ENCODE measurements around the gene TOR3A.

Gene TOR3A

GRCh38 chr1:179077396-179077795 lies 4.5 kb upstream of the TOR3A start:
- H3K4me1 ChIP-seq (ENCODE audit: control insufficient read depth, insufficient read depth, low read depth, low read length), result peaks cover 4% of the 10 kb centered on the region
- no peak overlapping the region for H3K4me3 ChIP-seq (ENCODE audit: insufficient read depth in 1 of 2, low read depth in 1 of 2, low read length in 2 of 2)

GRCh38 chr1:179079113-179079761 lies 2.6 kb upstream of the TOR3A start:
- 30% methylated on average over 8 of the region's 18 CpGs for WGBS

More at GRCh38 chr1:179077396-179077795, 4.5 kb upstream of the TOR3A start:
- H4K91ac ChIP-seq (ENCODE audit: low read length), result no peak overlapping the region
- DNase-seq, result no peak
- no peak overlapping the region for H3K4ac ChIP-seq (ENCODE audit: low read depth in 1 of 2, low read length in 2 of 2)
- no peak overlapping the region for H3K27ac ChIP-seq (ENCODE audit: low read length, poor library complexity, severe bottlenecking)
- H3K9ac ChIP-seq (ENCODE audit: low read length), result peak overlapping the region; percentile 1
- 87% methylated on average over 7 of the region's 7 CpGs for WGBS
- H2BK12ac ChIP-seq (ENCODE audit: low read length in 2 of 2), result no peak overlapping the region
- H3K18ac ChIP-seq (ENCODE audit: low read depth in 1 of 2, low read length in 2 of 2), result no peak overlapping the region
- H2AK5ac ChIP-seq (ENCODE audit: low read length, severe bottlenecking), result no peak overlapping the region
- H3K23ac ChIP-seq (ENCODE audit: low read length in 2 of 2), result no peak overlapping the region
- no peaks in the 10 kb centered on the region for H3K9me3 ChIP-seq (ENCODE audit: control insufficient read depth, low read length)
- H2BK120ac ChIP-seq (ENCODE audit: low read depth, low read length), result no peak overlapping the region
- no peak overlapping the region for H2BK5ac ChIP-seq (ENCODE audit: low read depth, low read length, poor library complexity, severe bottlenecking)
- no peaks in the 10 kb centered on the region for H3K27me3 ChIP-seq (ENCODE audit: control insufficient read depth in 1 of 2, insufficient read depth in 1 of 2, low read length in 2 of 2)
- peaks cover 4% of the 10 kb centered on the region for H3K79me1 ChIP-seq (replicated peaks; ENCODE audit: low read length, poor library complexity, severe bottlenecking)
- H3K36me3 ChIP-seq (ENCODE audit: control insufficient read depth in 1 of 2, insufficient read depth in 2 of 2, low read depth in 1 of 2, low read length in 2 of 2), result peaks cover 3 to 14% of the 10 kb centered on the region in 2 experiments
- no peak overlapping the region for H3K4me2 ChIP-seq (ENCODE audit: low read length, poor library complexity, severe bottlenecking)
- no peak overlapping the region for H2AFZ ChIP-seq (ENCODE audit: low read depth, low read length)
- H3K14ac ChIP-seq (ENCODE audit: low read length in 2 of 2), result no peak overlapping the region
- H2BK15ac ChIP-seq (ENCODE audit: low read depth, poor library complexity, severe bottlenecking), result no peak overlapping the region
- no peak overlapping the region for H4K8ac ChIP-seq (ENCODE audit: low read length)

GRCh38 chr1:179080866-179081686 lies 794 bp upstream of the TOR3A start:
- H2BK5ac ChIP-seq (ENCODE audit: low read depth, low read length, poor library complexity, severe bottlenecking), result no peak overlapping the region
- H3K4ac ChIP-seq (ENCODE audit: low read depth in 1 of 2, low read length in 2 of 2), result peak overlapping the region in 1 of 2 experiments; percentile 71
- DNase-seq, result no peak
- no peak overlapping the region for H3K14ac ChIP-seq (ENCODE audit: low read length in 2 of 2)
- H4K91ac ChIP-seq (ENCODE audit: low read length), result peak overlapping the region; percentile 1
- no peaks in the 10 kb centered on the region for H3K27me3 ChIP-seq (ENCODE audit: control insufficient read depth in 1 of 2, insufficient read depth in 1 of 2, low read length in 2 of 2)
- H3K36me3 ChIP-seq (ENCODE audit: control insufficient read depth in 1 of 2, insufficient read depth in 2 of 2, low read depth in 1 of 2, low read length in 2 of 2), result peaks cover 7 to 8% of the 10 kb centered on the region in 2 experiments
- peaks cover 10% of the 10 kb centered on the region for H3K4me1 ChIP-seq (ENCODE audit: control insufficient read depth, insufficient read depth, low read depth, low read length)
- peak overlapping the region; percentile 77 to 98 for H3K4me3 ChIP-seq (ENCODE audit: insufficient read depth in 1 of 2, low read depth in 1 of 2, low read length in 2 of 2)
- H4K8ac ChIP-seq (ENCODE audit: low read length), result peak overlapping the region; percentile 5
- peak overlapping the region; percentile 94 for H3K4me2 ChIP-seq (ENCODE audit: low read length, poor library complexity, severe bottlenecking)
- H3K79me1 ChIP-seq (replicated peaks; ENCODE audit: low read length, poor library complexity, severe bottlenecking), result peaks cover 20% of the 10 kb centered on the region
- peak overlapping the region; percentile 58 for H3K27ac ChIP-seq (ENCODE audit: low read length, poor library complexity, severe bottlenecking)
- WGBS, result 68% methylated on average over 18 of the region's 18 CpGs
- peak overlapping the region in 1 of 2 experiments; percentile 4 for H2BK12ac ChIP-seq (ENCODE audit: low read length in 2 of 2)
- H2BK15ac ChIP-seq (ENCODE audit: low read depth, poor library complexity, severe bottlenecking), result peak overlapping the region; percentile 6
- peak overlapping the region; percentile 98 for H2AFZ ChIP-seq (ENCODE audit: low read depth, low read length)
- no peak overlapping the region for H2AK5ac ChIP-seq (ENCODE audit: low read length, severe bottlenecking)
- no peak overlapping the region for H3K23ac ChIP-seq (ENCODE audit: low read length in 2 of 2)
- H2BK120ac ChIP-seq (ENCODE audit: low read depth, low read length), result no peak overlapping the region
- no peaks in the 10 kb centered on the region for H3K9me3 ChIP-seq (ENCODE audit: control insufficient read depth, low read length)
- H3K18ac ChIP-seq (ENCODE audit: low read depth in 1 of 2, low read length in 2 of 2), result peak overlapping the region in 1 of 2 experiments; percentile 37
- H3K9ac ChIP-seq (ENCODE audit: low read length), result peak overlapping the region; percentile 96

More at GRCh38 chr1:179079113-179079761, 2.6 kb upstream of the TOR3A start:
- Histone ChIP-seq H3K18ac (ENCODE audit: low read depth in 1 of 2, low read length in 2 of 2) (no peak overlapping the region), H3K79me1 (replicated peaks; ENCODE audit: low read length, poor library complexity, severe bottlenecking) (peaks cover 15% of the 10 kb centered on the region), H2BK120ac (ENCODE audit: low read depth, low read length) (no peak overlapping the region), H3K4me2 (ENCODE audit: low read length, poor library complexity, severe bottlenecking) (no peak overlapping the region), H2AK5ac (ENCODE audit: low read length, severe bottlenecking) (no peak overlapping the region), H4K91ac (ENCODE audit: low read length) (no peak overlapping the region), H3K23ac (ENCODE audit: low read length in 2 of 2) (no peak overlapping the region), H4K8ac (ENCODE audit: low read length) (no peak overlapping the region), H2AFZ (ENCODE audit: low read depth, low read length) (no peak overlapping the region), H3K27me3 (ENCODE audit: control insufficient read depth in 1 of 2, insufficient read depth in 1 of 2, low read length in 2 of 2) (no peaks in the 10 kb centered on the region), H2BK15ac (ENCODE audit: low read depth, poor library complexity, severe bottlenecking) (no peak overlapping the region), H3K14ac (ENCODE audit: low read length in 2 of 2) (no peak overlapping the region), H3K4ac (ENCODE audit: low read depth in 1 of 2, low read length in 2 of 2) (no peak overlapping the region), H3K4me1 (ENCODE audit: control insufficient read depth, insufficient read depth, low read depth, low read length) (peaks cover 10% of the 10 kb centered on the region), H3K9ac (ENCODE audit: low read length) (peak overlapping the region; percentile 16), H2BK12ac (ENCODE audit: low read length in 2 of 2) (no peak overlapping the region), H2BK5ac (ENCODE audit: low read depth, low read length, poor library complexity, severe bottlenecking) (no peak overlapping the region), H3K27ac (ENCODE audit: low read length, poor library complexity, severe bottlenecking) (no peak overlapping the region), H3K36me3 (ENCODE audit: control insufficient read depth in 1 of 2, insufficient read depth in 2 of 2, low read depth in 1 of 2, low read length in 2 of 2) (peaks cover 2 to 3% of the 10 kb centered on the region in 2 experiments), H3K4me3 (ENCODE audit: insufficient read depth in 1 of 2, low read depth in 1 of 2, low read length in 2 of 2) (no peak overlapping the region), H3K9me3 (ENCODE audit: control insufficient read depth, low read length) (no peaks in the 10 kb centered on the region)
- DNase-seq, result peak; percentile 85

All from mesenchymal stem cell (in vitro differentiated cells and primary cell).